HG03460 (cell line): ENCODE results near the gene KLHL42.

Experiments
- ATAC-seq: cut with Tn5 transposase; IDR thresholded peaks from one replicate; pipeline ENCODE4 v1.9.1; 2021; ENCODE audit not compliant: unreplicated experiment

The KLHL42 gene

GRCh38 chr12:27852117-27852516, 72.1 kb downstream of the KLHL42 start:
- no peak for ATAC-seq
